NOMO-1 treated with dmso at 0.1 percent for 144 hours (cell line): ENCODE data around the gene RPRD1A.
A peak's percentile ranks its signal among the peaks of the same experiment; 100 is the strongest.
"Not testable (repeated sequence)": the region's sequence is repeated elsewhere in the genome, so short reads cannot be mapped to it uniquely, and the experiment has no call there.

Experiments
- DNase-seq: peaks from one replicate; lab custom pipeline; 2025; ENCODE audit not compliant: unreplicated experiment; lab: John Stamatoyannopoulos, UW

The RPRD1A gene

GRCh38 chr18:36067055-36067957 is at the start of gene RPRD1A:
TSS of gene RPRD1A (minus strand) at chr18:36067559. CDS start at chr18:36067404, 155 bp downstream.
- DNase-seq: peak; percentile 89

DNA sequence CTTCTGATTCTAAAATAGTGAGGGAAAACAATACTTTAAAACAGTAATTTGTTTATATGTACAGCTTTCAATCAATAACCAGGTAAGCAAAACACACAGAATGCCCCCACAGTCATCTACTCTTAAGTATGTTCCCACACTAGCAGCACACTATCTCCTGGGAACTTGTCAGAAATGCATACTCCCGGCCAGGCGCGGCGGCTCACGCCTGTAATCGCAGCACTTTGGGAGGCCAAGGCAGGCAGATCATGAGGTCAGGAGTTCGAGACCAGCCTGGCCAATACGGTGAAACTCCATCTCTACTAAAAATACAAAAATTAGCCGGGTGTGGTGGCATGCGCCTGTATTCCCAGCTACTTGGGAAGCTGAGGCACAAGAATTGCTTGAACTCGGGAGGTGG is 49.4 kb upstream of the RPRD1A start:
- not testable (repeated sequence) for DNase-seq

DNA sequence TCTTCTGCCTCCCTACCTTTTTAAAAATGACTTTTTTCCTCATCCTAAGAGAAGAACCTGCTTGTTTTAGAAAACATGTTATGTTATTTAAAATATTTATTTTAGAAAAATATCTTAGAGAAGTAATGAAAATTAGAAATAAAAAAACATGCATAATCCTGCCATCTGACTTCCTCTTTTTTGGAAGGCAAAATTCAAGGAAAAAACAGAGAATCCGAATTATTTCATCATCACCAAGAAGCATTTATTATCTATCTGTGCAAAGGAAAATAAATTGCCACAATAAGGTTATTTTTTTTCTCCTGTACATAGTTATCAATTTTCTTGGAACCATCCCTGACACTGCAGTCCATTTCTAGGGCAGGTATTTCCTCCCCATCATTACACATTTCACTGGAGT is 47.4 kb upstream of the RPRD1A start:
- no peak for DNase-seq

- no peak for DNase-seq
Measured at GRCh38 chr18:36114251-36114650, 46.9 kb upstream of the RPRD1A start.

DNA sequence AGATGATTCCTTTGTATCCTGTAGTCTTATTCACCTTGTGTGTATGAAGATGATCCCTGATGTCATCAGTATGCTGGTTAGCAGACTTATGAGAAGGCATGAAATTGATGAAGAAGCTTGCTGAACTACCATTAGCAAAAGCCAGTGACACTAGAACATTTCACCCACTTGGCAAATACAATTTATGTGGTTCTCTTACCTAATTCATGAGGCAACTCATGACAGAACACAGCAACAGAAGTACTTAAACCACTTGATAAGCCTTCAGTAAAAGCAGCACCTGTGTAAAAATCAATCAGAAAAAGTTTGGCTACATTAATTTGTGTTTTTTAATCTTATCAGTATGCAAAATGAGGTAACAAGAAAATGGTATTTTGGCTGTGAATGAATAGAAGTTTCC is 44.9 kb upstream of the RPRD1A start:
- no peak for DNase-seq

DNA sequence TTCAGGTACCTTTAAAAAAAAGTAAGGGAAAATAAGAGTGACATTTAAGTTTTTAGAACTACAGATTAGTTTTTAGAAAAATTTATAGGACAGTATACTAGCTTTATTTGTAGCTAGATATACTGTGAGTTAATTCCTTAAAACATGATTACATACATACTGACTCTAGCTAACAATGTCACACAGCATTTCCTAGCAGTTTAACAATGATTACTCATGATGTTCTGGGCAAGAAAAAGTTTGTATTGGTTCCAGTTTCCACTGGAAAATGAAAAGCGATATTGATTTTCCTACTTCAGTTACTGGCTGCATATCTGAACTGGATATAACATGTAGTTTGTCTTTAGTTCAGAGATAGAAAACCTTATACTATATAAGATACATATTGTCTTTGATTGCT is 42.4 kb upstream of the RPRD1A start:
- DNase-seq: no peak

DNA sequence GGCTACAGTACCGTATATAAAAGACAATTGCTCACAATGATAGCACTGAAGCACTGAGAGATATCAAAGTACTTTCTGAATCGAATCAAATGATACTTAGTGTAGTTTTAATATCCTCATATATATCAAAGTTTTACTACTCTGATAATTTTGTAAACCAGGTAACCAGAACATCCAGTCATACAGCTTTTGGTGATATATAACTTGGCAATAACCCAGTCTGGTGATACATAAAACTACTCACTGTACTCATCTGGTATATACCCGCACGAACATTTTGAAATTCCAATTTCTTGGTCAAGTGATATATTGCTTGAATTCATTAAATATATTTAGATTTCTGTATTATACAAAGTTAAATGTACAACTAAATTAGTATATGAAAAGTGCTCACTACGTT is 41.2 kb upstream of the RPRD1A start:
- no peak for DNase-seq

- no peak for DNase-seq
Measured at GRCh38 chr18:36108196-36108595, 40.8 kb upstream of the RPRD1A start.

DNA sequence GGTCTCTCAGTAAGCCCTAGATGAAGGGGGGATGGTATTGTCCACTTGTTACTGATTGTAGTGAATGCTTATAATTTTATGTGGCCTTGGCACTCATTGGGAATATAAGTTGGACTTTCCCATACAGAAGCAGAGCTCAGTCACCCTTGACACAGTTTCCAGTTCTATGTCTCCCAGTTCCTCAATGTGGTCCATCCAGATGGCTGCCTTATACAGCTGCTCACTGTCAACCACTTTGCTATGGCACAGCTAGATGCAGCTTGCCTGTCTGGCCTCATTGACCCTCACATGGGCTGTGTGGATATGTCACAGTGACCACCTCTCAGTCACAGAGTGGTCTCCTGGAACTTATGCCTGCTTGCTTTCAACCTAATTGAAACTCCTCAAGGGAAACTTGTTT is 40.1 kb upstream of the RPRD1A start:
- no peak for DNase-seq

GRCh38 chr18:36104749-36105148 is 37.4 kb upstream of the RPRD1A start:
- DNase-seq: no peak

DNA sequence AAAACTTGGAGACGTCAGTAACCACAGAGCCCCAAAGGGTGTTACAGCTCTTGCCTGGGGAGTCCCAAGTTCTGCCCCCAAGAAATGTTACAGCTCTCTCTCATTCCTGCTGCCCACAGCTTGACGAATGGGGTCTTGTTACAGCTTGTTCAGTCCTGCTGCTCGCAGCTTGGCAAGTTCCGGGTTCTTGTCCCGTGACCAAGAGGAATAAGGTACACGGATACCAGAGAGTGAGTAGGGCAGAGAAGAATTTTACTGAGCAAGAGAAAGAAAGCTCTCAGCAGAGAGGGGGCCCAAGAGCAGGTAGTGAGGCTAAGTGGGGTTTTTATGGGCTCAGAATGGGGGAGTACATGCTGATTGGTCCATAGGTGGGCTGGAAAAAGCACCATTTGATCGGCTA is 34.6 kb upstream of the RPRD1A start:
- no peak for DNase-seq

DNA sequence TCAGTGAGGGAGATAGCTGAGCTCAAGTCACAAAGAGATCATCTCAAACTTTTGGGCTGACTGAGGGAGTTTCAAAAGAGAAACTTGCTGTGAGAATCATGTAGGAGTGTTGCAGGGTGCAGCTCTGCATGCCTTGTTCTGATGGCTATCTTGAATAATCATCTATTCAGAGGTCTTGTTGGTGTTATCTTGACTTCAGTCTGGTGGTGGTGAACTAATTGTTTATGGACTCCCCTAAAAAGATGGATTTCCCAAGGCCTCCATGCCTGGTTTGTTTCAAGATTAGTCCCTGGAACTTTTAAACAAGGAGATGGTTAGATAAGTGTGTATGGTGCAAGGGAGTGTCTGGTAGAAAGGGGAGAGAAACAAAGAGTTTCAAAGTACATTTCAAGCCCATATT is 32.0 kb upstream of the RPRD1A start:
- no peak for DNase-seq

GRCh38 chr18:36096955-36097354 is 29.6 kb upstream of the RPRD1A start:
- no peak for DNase-seq

DNA sequence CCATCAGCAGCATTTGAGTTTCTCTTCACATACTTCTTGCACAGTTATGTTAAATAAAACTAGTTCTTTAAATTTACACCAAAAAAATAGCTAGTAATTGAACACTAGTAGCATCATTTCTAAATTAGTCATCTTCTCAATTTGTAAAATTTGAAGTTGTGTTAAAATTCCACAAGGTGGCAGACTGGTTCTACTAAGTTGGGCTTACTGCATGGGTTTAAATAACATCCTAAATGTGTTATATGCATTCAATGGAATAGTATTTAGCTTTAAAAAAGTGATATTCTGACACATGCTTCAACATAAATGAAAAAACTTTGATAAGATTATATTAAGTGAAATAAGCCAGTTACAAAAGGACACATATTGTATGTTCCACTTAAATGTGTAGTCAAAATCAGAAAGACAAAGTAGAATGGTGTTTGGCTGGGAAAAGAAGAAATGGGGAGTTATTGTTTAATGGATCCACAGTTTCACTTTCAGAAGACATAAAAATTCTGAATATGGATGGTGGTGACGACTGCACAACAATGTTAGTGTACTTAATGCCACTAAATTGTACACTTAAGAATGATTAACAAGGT is 28.7 kb upstream of the RPRD1A start:
- peak; percentile 18 for DNase-seq

- DNase-seq: no peak
Measured at GRCh38 chr18:36094431-36094830, 27.1 kb upstream of the RPRD1A start.

- not testable (repeated sequence) for DNase-seq
Measured at GRCh38 chr18:36092116-36092515, 24.8 kb upstream of the RPRD1A start.

DNA sequence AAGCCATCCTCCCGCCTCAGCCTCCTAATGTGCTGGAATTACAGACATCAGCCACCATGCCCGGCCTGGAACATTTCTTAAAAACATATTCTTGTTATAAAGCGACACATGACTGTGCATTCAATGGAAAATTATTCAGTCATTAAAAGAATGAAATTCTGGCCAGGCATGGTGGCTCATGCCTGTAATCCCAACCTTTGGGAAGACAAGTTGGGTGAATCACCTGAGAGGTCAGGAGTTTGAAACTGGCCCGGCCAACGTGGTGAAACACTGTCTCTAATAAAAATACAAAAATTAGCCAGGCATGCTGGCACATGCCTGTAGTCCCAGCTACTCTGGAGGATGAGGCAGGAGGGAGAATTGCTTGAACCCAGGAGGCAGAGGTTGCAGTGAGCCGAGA is 21.6 kb upstream of the RPRD1A start:
- DNase-seq: no peak

- DNase-seq: no peak
Measured at GRCh38 chr18:36088256-36088655, 20.9 kb upstream of the RPRD1A start.

- no peak for DNase-seq
Measured at GRCh38 chr18:36086186-36086585, 18.8 kb upstream of the RPRD1A start.

DNA sequence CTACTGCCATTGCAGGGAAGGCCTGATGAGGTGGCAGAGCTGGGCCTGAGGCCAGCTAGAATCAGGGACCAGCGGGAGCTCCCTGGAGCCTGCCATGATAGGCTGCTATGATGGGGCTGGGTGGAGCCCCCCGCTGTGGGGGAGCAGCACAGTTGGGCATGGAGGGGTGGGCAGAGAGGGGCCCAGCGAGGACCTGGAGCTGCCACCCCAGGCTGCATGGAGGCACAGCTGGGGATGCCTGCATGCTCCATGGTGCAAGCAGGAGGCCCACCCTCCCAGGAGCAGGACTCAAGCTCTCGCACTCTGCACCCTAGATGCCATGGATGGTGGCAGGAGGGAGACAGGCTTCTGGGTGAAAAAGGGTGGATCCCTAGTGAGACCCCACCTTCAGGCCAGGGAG is 17.8 kb upstream of the RPRD1A start:
- no peak for DNase-seq

DNA sequence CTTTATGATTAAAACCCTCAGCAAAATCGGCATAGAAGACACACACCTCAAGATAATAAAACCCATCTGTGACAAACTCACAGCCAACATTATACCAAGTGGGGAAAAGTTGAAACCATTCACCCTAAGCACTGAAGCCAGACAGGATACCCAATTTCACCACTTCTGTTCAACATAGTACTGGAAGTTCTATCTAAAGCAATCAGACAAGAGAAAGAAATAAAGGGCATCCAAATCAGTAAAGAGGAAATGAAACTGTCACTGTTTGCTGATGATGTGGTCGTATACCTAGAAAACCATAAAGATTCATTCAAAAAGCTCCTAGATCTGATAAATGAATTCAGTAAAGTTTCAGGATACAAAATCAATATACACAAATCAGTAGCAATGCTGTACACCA is 16.4 kb upstream of the RPRD1A start:
- DNase-seq: no peak

- DNase-seq: not testable (repeated sequence)
Measured at GRCh38 chr18:36081118-36081517, 13.8 kb upstream of the RPRD1A start.
